Vagina (tissue), 2 donors: ENCODE measurements around the gene NEK7. TPM values are rescaled to one million over a fixed set of nuclear protein-coding genes. Genes with fewer than 3 reads are reported as not detected.

Experiments used
- DNase-seq, 2 donors: peaks; one replicate each; pipeline ENCODE4 v3.0.0-alpha.2; 2017; ENCODE audit errors: extremely low spot score in 2 of 2
- H3K27ac ChIP-seq: fragments of 200-600 bp; sonication (generic); one replicate; pipeline ENCODE4 v1.5.1; 2019
- H3K27me3 ChIP-seq: fragments of 200-600 bp; sonication (generic); one replicate; pipeline ENCODE4 v1.5.1; 2019
- H3K36me3 ChIP-seq, 2 donors: fragments of 200-600 bp; sonication (generic); one replicate each; pipeline ENCODE4 v1.5.1; 2017 to 2019
- H3K4me1 ChIP-seq: fragments of 200-600 bp; sonication (generic); one replicate; pipeline ENCODE4 v1.5.1; 2019
- H3K4me3 ChIP-seq, 2 donors: fragments of 200-600 bp; sonication (generic); 1 replicate in 1 of 2; 2 replicates in 1 of 2; pipeline ENCODE4 v1.5.1; 2016 to 2019
- H3K9me3 ChIP-seq: fragments of 200-600 bp; sonication (generic); one replicate; pipeline ENCODE4 v1.5.1; 2019
- CTCF ChIP-seq, 3 experiments: fragments of 450-650 bp in 2 of 3; fragments of 200-600 bp in 1 of 3; sonication (generic) in 1 of 3; IDR thresholded peaks; one replicate each; pipeline ENCODE4 v1.5.1; 2017 to 2019; ENCODE audit warnings: antibody characterized with exemption in 3 of 3, mild to moderate bottlenecking in 2 of 3, moderate library complexity in 2 of 3
- POLR2A ChIP-seq, 2 donors: fragments of 450-650 bp; IDR thresholded peaks; one replicate each; pipeline ENCODE4 v1.6.1; 2017; ENCODE audit warnings: antibody characterized with exemption in 2 of 2, mild to moderate bottlenecking in 2 of 2, moderate library complexity in 2 of 2
- POLR2AphosphoS5 ChIP-seq, 2 donors: sonication (generic); formaldehyde crosslinking; IDR thresholded peaks; one replicate each; pipeline ENCODE4 v1.9.0; 2017; ENCODE audit warnings: antibody characterized with exemption in 2 of 2, mild to moderate bottlenecking in 2 of 2, low read depth in 1 of 2; ENCODE audit not compliant: insufficient read depth in 1 of 2
- intact Hi-C: fragments of 100-400 bp; cut with DNase I; formaldehyde crosslinking; loops from one replicate; pipeline ENCODE4 v1.15.1; 2023
- total RNA-seq: library from RNA; depleted of rRNA; stranded (reverse); fragments of >200 nt; gene quantifications from one replicate; pipeline ENCODE4 v1.2.3, GENCODE V29; 2016

The NEK7 gene
- total RNA-seq, 1 donor from 2014 or later: 99.4 TPM

- H3K27me3 ChIP-seq: no peaks in the 10 kb centered on the region
- H3K9me3 ChIP-seq: no peaks in the 10 kb centered on the region
- TF ChIP-seq POLR2A (IDR thresholded peaks at IDR 0.05): no peak
- TF ChIP-seq CTCF (IDR thresholded peaks at IDR 0.05): no peak
- TF ChIP-seq POLR2AphosphoS5 (IDR thresholded peaks at IDR 0.05; ENCODE audit: insufficient read depth in 1 of 2, low read depth in 1 of 2): no peak
- H3K4me3 ChIP-seq: no peak overlapping the region
- H3K27ac ChIP-seq: no peak overlapping the region
- no peaks in the 10 kb centered on the region for H3K36me3 ChIP-seq
- H3K4me1 ChIP-seq: no peaks in the 10 kb centered on the region
- intact Hi-C loops: no loop called here
- no peak for DNase-seq
Observed at GRCh38 chr1:198363625-198364151, 206.9 kb downstream of the NEK7 start.

DNA sequence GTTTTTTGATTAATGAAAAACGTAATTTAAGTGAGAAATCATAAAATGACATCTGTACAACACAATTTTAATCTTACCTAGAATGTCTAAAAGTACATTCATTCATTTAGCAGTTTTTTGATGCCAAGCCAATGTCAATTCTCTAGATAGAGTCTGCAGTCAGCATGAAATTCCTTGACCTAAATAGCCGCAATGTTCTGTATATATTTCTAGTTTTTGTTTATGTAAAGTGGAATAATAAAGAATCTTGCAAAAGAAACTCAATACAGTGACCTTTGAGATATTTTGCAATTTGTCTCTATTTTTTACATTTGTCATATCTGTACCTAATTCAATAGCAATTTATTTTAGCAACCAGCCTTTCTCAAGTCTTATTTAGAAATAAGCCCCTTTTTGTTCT is 207.7 kb downstream of the NEK7 start:
- no peak overlapping the region for H3K4me3 ChIP-seq
- no peak for DNase-seq
- TF ChIP-seq POLR2AphosphoS5 (IDR thresholded peaks at IDR 0.05; ENCODE audit: insufficient read depth in 1 of 2, low read depth in 1 of 2) (no peak), CTCF (IDR thresholded peaks at IDR 0.05) (no peak), POLR2A (IDR thresholded peaks at IDR 0.05) (no peak)
- no peak overlapping the region for H3K27ac ChIP-seq
- no peaks in the 10 kb centered on the region for H3K4me1 ChIP-seq
- H3K27me3 ChIP-seq: no peaks in the 10 kb centered on the region
- intact Hi-C loops: no loop called here
- H3K9me3 ChIP-seq: no peaks in the 10 kb centered on the region
- no peaks in the 10 kb centered on the region for H3K36me3 ChIP-seq

DNA sequence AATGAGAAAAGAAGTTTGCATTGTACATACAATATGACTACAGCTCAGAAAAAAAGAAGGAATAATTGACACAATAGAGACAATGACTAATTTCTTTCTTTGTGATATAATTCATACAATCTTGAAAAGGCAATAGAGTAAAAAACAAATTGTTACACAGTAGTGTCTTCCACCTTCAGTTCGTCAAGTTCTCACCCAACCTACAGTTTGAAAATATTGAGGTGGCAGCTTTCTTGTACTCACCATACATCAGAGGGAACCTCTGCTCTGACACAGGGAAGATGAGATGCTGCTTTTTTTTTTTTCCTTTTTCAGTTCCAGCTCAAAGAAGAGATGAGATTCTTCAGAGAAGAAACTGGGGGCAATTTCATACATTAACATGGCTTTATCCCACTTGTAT is 210.5 kb downstream of the NEK7 start:
- no peaks in the 10 kb centered on the region for H3K9me3 ChIP-seq
- no peaks in the 10 kb centered on the region for H3K4me1 ChIP-seq
- H3K27me3 ChIP-seq: no peaks in the 10 kb centered on the region
- intact Hi-C loops: no loop called here
- TF ChIP-seq POLR2A (IDR thresholded peaks at IDR 0.05): no peak
- DNase-seq: no peak
- H3K4me3 ChIP-seq: no peak overlapping the region
- H3K27ac ChIP-seq: no peak overlapping the region
- H3K36me3 ChIP-seq: no peaks in the 10 kb centered on the region

DNA sequence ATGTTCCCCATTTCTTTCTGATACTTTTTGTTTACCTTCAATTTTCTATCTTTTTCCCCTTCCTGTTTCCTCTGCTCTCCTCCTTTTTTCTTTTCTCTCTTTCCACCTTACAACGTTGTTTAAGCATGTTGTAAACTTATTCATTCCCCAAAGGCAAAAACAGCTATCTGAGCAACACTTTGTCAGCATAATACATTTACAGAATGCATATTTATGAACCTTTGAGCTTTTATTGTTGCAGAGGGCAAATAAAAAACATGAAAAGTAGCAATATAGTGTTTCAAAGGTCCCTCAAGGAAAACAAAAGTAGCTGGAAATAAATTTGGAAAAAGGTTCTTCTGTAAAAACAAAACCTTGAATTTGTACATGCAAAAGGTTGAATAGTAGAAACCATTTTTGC is 214.2 kb downstream of the NEK7 start:
- TF ChIP-seq POLR2AphosphoS5 (IDR thresholded peaks at IDR 0.05; ENCODE audit: insufficient read depth in 1 of 2, low read depth in 1 of 2) (no peak), CTCF (IDR thresholded peaks at IDR 0.05) (no peak), POLR2A (IDR thresholded peaks at IDR 0.05) (no peak)
- H3K27me3 ChIP-seq: no peaks in the 10 kb centered on the region
- no peak overlapping the region for H3K27ac ChIP-seq
- H3K4me3 ChIP-seq: no peak overlapping the region
- no peaks in the 10 kb centered on the region for H3K36me3 ChIP-seq
- H3K9me3 ChIP-seq: no peaks in the 10 kb centered on the region
- intact Hi-C loops: no loop called here
- DNase-seq: no peak
- H3K4me1 ChIP-seq: no peaks in the 10 kb centered on the region

Other genes with a start within 250 kb of the NEK7 start
- not detected for gene LHX9, start 239.6 kb upstream of the NEK7 start, total RNA-seq